Neuron (in vitro differentiated cells): ENCODE measurements around the gene TAF4B.

Source experiments
- H2AFZ ChIP-seq: one replicate; pipeline ENCODE4 v1.6.1; 2013; ENCODE audit warnings: low read depth, mild to moderate bottlenecking, inconsistent platforms, low read length, moderate library complexity
- H3K27me3 ChIP-seq: one replicate; pipeline ENCODE4 v1.6.1; 2013; ENCODE audit warnings: low read length; ENCODE audit not compliant: insufficient read depth
- H3K36me3 ChIP-seq: one replicate; pipeline ENCODE4 v1.6.1; 2013; ENCODE audit warnings: low read length; ENCODE audit not compliant: insufficient read depth
- H3K4me1 ChIP-seq: one replicate; pipeline ENCODE4 v1.6.1; 2013; ENCODE audit warnings: low read length; ENCODE audit not compliant: insufficient read depth
- H3K4me3 ChIP-seq: 2 replicates; pipeline ENCODE4 v1.5.1; 2013; ENCODE audit warnings: mild to moderate bottlenecking, low read length, moderate library complexity
- H3K9me3 ChIP-seq: one replicate; pipeline ENCODE4 v1.6.1; 2013; ENCODE audit warnings: low read length

Gene TAF4B

GRCh38 chr18:26383454-26384270 lies 157.4 kb downstream of the TAF4B start:
- no peaks in the 10 kb centered on the region for H3K36me3 ChIP-seq
- H3K4me1 ChIP-seq = peaks cover 14% of the 10 kb centered on the region
- no peak overlapping the region for H3K4me3 ChIP-seq
- H3K9me3 ChIP-seq = no peaks in the 10 kb centered on the region
- no peaks in the 10 kb centered on the region for H3K27me3 ChIP-seq
- no peak overlapping the region for H2AFZ ChIP-seq

DNA sequence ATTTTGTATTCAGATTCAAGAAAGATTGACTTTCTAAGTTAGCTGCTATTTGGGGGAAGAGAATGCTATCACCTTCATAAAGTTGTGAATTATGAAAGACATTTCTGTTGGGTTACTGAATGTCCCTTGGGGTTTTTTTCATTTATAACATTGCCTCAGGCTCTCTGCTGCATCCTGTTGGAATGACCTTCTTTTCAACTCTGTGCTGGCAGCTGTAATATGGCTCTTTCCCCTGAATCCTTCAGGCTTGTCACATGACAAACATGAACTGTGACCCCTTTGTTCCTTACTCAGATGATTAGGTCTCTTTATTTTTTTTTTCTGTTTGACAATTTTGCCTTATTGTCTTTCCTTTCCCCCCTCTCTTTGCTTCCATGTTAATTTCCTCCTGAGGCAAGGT lies 159.8 kb downstream of the TAF4B start:
- peaks cover 14% of the 10 kb centered on the region for H3K4me1 ChIP-seq
- H2AFZ ChIP-seq = peak overlapping the region; percentile 51
- no peaks in the 10 kb centered on the region for H3K27me3 ChIP-seq
- H3K36me3 ChIP-seq = no peaks in the 10 kb centered on the region
- H3K9me3 ChIP-seq = no peaks in the 10 kb centered on the region
- no peak overlapping the region for H3K4me3 ChIP-seq

- Histone ChIP-seq H2AFZ (peak overlapping the region; percentile 51), H3K36me3 (no peaks in the 10 kb centered on the region), H3K9me3 (no peaks in the 10 kb centered on the region), H3K27me3 (no peaks in the 10 kb centered on the region), H3K4me1 (peaks cover 14% of the 10 kb centered on the region), H3K4me3 (no peak overlapping the region)
Measured at GRCh38 chr18:26386441-26386840, 160.2 kb downstream of the TAF4B start.

GRCh38 chr18:26394047-26394654 lies 167.9 kb downstream of the TAF4B start:
- no peaks in the 10 kb centered on the region for H3K27me3 ChIP-seq
- no peak overlapping the region for H3K4me3 ChIP-seq
- no peak overlapping the region for H2AFZ ChIP-seq
- no peaks in the 10 kb centered on the region for H3K9me3 ChIP-seq
- no peaks in the 10 kb centered on the region for H3K36me3 ChIP-seq
- no peaks in the 10 kb centered on the region for H3K4me1 ChIP-seq

DNA sequence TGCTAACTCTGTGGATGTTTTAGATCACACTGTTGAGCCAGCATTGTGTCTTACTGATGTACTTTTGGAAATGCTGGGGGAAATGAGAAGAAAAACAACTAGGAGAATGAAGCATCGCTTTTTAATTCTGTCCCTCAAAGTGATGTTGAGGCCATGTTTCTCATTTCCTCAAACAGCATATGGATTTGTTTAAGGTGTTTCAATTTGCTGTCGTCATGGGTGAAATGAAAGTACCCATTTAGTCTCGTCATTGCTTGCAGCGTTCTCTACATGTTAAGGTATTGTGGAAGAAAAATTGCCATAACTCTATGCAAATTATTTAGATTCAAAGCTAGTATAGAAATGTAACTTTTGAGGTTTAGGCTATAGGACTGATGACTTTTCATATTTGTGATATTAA lies 170.8 kb downstream of the TAF4B start:
- Histone ChIP-seq H3K9me3 (no peaks in the 10 kb centered on the region), H3K4me1 (no peaks in the 10 kb centered on the region), H2AFZ (no peak overlapping the region), H3K36me3 (no peaks in the 10 kb centered on the region), H3K4me3 (no peak overlapping the region), H3K27me3 (no peaks in the 10 kb centered on the region)

- Histone ChIP-seq H3K36me3 (no peaks in the 10 kb centered on the region), H2AFZ (no peak overlapping the region), H3K9me3 (no peaks in the 10 kb centered on the region), H3K4me1 (no peaks in the 10 kb centered on the region), H3K4me3 (no peak overlapping the region), H3K27me3 (no peaks in the 10 kb centered on the region)
Measured at GRCh38 chr18:26403491-26403890, 177.2 kb downstream of the TAF4B start.

- no peaks in the 10 kb centered on the region for H3K27me3 ChIP-seq
- H3K36me3 ChIP-seq = no peaks in the 10 kb centered on the region
Measured at GRCh38 chr18:26405190-26405801, 179.1 kb downstream of the TAF4B start.

DNA sequence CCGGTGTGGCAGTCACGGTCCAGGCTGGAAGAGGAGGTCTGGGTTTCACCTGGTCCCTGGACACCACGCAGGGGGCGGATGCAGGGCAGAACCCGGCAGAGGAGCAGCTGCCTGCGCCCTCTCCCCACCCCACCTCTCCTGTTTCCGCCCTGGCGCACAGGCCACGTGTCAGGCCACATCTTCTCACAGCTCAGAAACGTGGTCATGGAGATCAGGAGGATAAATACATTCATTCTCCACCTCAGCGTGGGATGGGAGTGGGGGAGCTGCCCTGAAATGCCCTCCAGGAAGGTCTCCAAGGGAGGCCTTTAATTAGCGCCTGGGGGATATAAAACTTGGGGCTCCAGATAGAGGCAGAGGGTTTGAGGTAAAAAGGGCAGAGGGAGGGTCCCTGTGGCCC lies 180.1 kb downstream of the TAF4B start:
- Histone ChIP-seq H3K4me1 (no peaks in the 10 kb centered on the region), H3K27me3 (no peaks in the 10 kb centered on the region), H3K4me3 (no peak overlapping the region), H2AFZ (no peak overlapping the region), H3K36me3 (no peaks in the 10 kb centered on the region), H3K9me3 (no peaks in the 10 kb centered on the region)

More at GRCh38 chr18:26405190-26405801, 179.1 kb downstream of the TAF4B start:
- Histone ChIP-seq H3K9me3 (no peaks in the 10 kb centered on the region), H2AFZ (no peak overlapping the region), H3K4me1 (no peaks in the 10 kb centered on the region), H3K4me3 (no peak overlapping the region)

GRCh38 chr18:26406854-26407517 lies 180.7 kb downstream of the TAF4B start:
- H2AFZ ChIP-seq = no peak overlapping the region
- H3K4me1 ChIP-seq = no peaks in the 10 kb centered on the region
- H3K9me3 ChIP-seq = no peaks in the 10 kb centered on the region
- no peaks in the 10 kb centered on the region for H3K27me3 ChIP-seq
- H3K4me3 ChIP-seq = no peak overlapping the region
- H3K36me3 ChIP-seq = no peaks in the 10 kb centered on the region

GRCh38 chr18:26407736-26408601 lies 181.7 kb downstream of the TAF4B start:
- no peaks in the 10 kb centered on the region for H3K36me3 ChIP-seq
- H3K9me3 ChIP-seq = no peaks in the 10 kb centered on the region
- no peak overlapping the region for H3K4me3 ChIP-seq
- H3K4me1 ChIP-seq = no peaks in the 10 kb centered on the region
- no peak overlapping the region for H2AFZ ChIP-seq
- no peaks in the 10 kb centered on the region for H3K27me3 ChIP-seq

DNA sequence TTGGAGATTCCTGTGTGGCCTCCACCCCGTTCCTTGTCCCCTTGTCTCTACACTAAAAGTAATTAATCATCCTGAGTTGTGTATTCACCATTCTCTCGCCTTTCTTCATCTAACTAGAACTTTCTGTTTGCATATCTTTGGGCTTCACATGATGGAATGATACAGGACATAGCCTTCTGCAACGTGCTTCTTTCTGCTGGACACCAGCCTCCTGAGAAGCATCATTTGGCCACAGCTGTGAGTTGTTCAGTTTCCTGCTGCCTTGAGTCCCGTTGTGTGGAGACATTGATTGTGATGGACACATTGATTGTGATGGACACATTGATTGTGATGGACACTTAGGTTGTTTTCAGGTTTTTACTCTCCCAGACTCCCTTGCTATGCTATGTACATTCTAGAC lies 182.8 kb downstream of the TAF4B start:
- Histone ChIP-seq H3K27me3 (no peaks in the 10 kb centered on the region), H3K4me3 (no peak overlapping the region), H3K36me3 (no peaks in the 10 kb centered on the region), H2AFZ (no peak overlapping the region), H3K9me3 (no peaks in the 10 kb centered on the region), H3K4me1 (no peaks in the 10 kb centered on the region)

DNA sequence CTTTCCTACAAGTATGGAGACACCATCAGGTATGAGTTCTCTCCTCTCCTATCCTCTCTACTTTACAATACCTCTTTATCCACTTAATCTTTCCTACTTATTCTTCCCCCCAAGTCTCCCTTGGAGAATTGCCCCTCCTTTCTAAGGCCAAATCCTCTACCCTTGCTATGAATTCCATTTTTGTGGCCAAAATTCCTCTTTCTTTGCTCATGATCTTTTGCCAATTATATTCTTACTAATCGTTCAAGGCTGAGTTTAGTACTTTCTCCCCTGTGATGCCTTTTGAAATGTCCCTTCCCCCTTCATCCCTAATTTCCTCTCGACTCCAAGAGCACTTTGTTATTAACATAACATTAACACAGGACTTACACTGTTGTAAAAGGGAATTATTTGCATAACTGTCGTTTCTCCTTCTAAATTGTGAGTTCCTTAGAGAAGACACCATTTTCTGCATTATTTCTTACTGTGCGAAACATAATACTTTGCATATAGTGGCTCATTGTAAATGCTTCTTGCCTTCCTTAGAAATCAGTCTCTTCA lies 188.7 kb downstream of the TAF4B start:
- Histone ChIP-seq H2AFZ (no peak overlapping the region), H3K27me3 (no peaks in the 10 kb centered on the region), H3K9me3 (no peaks in the 10 kb centered on the region), H3K36me3 (no peaks in the 10 kb centered on the region), H3K4me1 (peaks cover 2% of the 10 kb centered on the region), H3K4me3 (no peak overlapping the region)
